PFSK-1 (cell line): Measurements from ENCODE around the gene C4orf54.

Source experiments
- FOXP2 ChIP-seq: optimal IDR thresholded peaks from 2 replicates; pipeline ENCODE3; 2011; ENCODE audit warnings: borderline replicate concordance, control low read depth, inconsistent platforms; ENCODE audit not compliant: insufficient read depth; ENCODE audit errors: extremely low read length, extremely low read depth
- POLR2AphosphoS5 ChIP-seq: IDR thresholded peaks from 2 replicates; pipeline ENCODE4 v1.6.1; 2012; ENCODE audit warnings: low read depth, mild to moderate bottlenecking, control low read depth, low read length, moderate library complexity
- SIN3A ChIP-seq: IDR thresholded peaks from 2 replicates; pipeline ENCODE4 v1.6.1; 2012; ENCODE audit warnings: mild to moderate bottlenecking, low read length, moderate library complexity, borderline replicate concordance; ENCODE audit not compliant: insufficient read depth
- TAF1 ChIP-seq: IDR thresholded peaks from 2 replicates; pipeline ENCODE4 v1.6.1; 2012; ENCODE audit warnings: low read length, control low read depth, borderline replicate concordance; ENCODE audit not compliant: insufficient read depth
- TF ChIP-seq, protein P1 (sequence below), 2 experiments: IDR thresholded peaks; 2 replicates each; pipeline versions ENCODE4 v1.6.1 to v1.8.0; 2011 to 2012; ENCODE audit warnings: low read depth in 2 of 2, low read length in 2 of 2, control low read depth in 1 of 2, inconsistent platforms in 1 of 2, mild to moderate bottlenecking in 1 of 2, moderate library complexity in 1 of 2; ENCODE audit not compliant: insufficient read depth in 1 of 2

The C4orf54 gene

DNA sequence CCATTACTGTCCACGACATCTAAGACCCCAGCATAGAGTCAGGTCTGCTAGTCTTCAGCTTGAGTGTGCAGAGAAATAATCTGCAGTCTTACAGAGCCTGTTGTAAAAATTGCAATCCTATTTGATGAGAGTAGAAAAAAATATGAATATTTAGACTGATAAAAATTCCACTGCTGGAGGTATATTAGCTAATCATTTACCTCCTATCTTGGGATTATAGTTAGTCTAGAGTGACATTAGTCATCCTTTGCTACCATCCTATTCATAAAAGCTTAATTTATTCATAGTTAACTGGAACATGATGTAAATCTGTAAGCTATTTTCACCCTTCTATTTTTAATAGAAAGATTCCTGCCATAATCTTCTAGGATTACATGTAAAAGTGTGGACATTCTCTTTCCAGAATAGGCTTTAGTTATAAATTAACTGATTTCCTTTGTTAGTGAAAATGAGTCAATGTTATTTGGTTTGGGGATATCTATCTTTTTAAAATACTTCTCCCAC lies 26.7 kb downstream of the C4orf54 start:
- no peak for TF ChIP-seq TAF1
- TF ChIP-seq FOXP2: no peak
- no peak for TF ChIP-seq SIN3A
- TF ChIP-seq, protein P1, sequence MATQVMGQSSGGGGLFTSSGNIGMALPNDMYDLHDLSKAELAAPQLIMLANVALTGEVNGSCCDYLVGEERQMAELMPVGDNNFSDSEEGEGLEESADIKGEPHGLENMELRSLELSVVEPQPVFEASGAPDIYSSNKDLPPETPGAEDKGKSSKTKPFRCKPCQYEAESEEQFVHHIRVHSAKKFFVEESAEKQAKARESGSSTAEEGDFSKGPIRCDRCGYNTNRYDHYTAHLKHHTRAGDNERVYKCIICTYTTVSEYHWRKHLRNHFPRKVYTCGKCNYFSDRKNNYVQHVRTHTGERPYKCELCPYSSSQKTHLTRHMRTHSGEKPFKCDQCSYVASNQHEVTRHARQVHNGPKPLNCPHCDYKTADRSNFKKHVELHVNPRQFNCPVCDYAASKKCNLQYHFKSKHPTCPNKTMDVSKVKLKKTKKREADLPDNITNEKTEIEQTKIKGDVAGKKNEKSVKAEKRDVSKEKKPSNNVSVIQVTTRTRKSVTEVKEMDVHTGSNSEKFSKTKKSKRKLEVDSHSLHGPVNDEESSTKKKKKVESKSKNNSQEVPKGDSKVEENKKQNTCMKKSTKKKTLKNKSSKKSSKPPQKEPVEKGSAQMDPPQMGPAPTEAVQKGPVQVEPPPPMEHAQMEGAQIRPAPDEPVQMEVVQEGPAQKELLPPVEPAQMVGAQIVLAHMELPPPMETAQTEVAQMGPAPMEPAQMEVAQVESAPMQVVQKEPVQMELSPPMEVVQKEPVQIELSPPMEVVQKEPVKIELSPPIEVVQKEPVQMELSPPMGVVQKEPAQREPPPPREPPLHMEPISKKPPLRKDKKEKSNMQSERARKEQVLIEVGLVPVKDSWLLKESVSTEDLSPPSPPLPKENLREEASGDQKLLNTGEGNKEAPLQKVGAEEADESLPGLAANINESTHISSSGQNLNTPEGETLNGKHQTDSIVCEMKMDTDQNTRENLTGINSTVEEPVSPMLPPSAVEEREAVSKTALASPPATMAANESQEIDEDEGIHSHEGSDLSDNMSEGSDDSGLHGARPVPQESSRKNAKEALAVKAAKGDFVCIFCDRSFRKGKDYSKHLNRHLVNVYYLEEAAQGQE (IDR thresholded peaks at IDR 0.05; ENCODE audit: insufficient read depth in 1 of 2, low read depth in 2 of 2, low read length in 2 of 2): no peak
- TF ChIP-seq POLR2AphosphoS5: no peak

DNA sequence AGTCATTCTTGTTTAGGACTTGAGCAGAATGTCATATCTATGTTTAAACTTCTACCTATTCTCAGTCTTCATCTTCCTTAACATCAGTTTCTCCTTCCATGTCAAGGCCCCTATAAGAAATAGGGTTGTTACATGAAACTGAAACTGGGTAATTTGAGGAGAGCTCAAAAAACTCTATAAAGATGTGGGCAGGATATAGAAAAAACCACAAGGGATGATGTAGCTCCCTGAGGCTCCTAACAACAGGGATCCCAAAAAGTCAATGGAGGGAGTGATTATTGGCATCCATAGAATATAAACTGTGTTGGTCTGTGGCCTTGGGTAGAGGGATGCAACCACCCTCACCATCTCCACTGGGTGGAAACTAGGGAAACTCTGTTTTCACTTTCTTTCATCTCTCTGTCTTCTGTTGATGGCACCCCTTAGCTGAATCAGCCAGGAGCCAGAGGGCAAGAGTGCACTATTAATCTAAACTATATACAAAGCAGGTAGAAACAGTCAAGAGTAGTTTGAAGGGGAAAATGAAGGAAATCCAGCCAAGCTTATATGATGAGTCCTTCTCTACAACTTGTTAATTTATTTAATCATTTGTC lies 27.6 kb downstream of the C4orf54 start:
- TF ChIP-seq, protein P1 (IDR thresholded peaks at IDR 0.05; ENCODE audit: insufficient read depth in 1 of 2, low read depth in 2 of 2, low read length in 2 of 2): no peak
- no peak for TF ChIP-seq FOXP2
- TF ChIP-seq SIN3A: no peak
- TF ChIP-seq TAF1: no peak
- no peak for TF ChIP-seq POLR2AphosphoS5

- TF ChIP-seq SIN3A (no peak), TAF1 (no peak), FOXP2 (no peak), POLR2AphosphoS5 (no peak)
- TF ChIP-seq, protein P1 (IDR thresholded peaks at IDR 0.05; ENCODE audit: insufficient read depth in 1 of 2, low read depth in 2 of 2, low read length in 2 of 2): no peak
Measured at GRCh38 chr4:99628040-99628439, 29.6 kb downstream of the C4orf54 start.

- TF ChIP-seq, protein P1 (IDR thresholded peaks at IDR 0.05; ENCODE audit: insufficient read depth in 1 of 2, low read depth in 2 of 2, low read length in 2 of 2): no peak
- TF ChIP-seq TAF1: no peak
- no peak for TF ChIP-seq POLR2AphosphoS5
- TF ChIP-seq FOXP2: no peak
- no peak for TF ChIP-seq SIN3A
Measured at GRCh38 chr4:99625369-99625768, 32.3 kb downstream of the C4orf54 start.

DNA sequence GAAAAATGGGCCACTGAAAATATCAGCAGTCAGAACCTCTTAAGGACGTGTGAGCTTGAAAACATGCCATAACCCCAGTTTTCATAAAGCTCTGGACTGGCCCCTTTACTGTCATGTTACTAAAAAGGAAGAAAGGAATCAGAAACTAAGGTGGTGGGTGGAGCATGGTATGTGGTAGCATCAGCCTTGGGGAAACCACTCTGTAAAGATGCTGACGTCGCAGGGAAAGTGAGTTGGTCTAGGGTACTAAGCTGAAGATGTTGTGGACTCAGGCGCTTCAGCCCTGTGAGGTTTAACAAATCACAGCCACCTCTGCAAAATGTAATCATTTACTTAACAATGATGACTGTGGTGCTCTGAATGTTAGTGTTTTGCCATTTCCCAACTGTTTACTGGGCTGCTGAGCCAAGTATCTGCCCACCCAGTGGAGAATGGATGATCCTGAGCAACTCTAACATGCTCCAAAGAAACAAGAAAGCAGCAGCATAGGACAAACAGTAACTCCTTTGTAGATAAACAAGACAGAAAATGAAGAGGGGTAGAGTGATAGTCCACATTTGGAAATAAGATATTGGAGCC lies 33.4 kb downstream of the C4orf54 start:
- TF ChIP-seq SIN3A: no peak
- TF ChIP-seq, protein P1 (IDR thresholded peaks at IDR 0.05; ENCODE audit: insufficient read depth in 1 of 2, low read depth in 2 of 2, low read length in 2 of 2): no peak
- no peak for TF ChIP-seq FOXP2
- TF ChIP-seq POLR2AphosphoS5: no peak
- TF ChIP-seq TAF1: no peak
